Measurements from ENCODE around the gene AXIN1. TPM values are rescaled to one million over a fixed set of nuclear protein-coding genes. Genes with fewer than 3 reads are reported as not detected.

Gene AXIN1
- total and polyA plus RNA-seq, 8 donors = 11.7 to 69.2 (median 17.4) TPM

DNA sequence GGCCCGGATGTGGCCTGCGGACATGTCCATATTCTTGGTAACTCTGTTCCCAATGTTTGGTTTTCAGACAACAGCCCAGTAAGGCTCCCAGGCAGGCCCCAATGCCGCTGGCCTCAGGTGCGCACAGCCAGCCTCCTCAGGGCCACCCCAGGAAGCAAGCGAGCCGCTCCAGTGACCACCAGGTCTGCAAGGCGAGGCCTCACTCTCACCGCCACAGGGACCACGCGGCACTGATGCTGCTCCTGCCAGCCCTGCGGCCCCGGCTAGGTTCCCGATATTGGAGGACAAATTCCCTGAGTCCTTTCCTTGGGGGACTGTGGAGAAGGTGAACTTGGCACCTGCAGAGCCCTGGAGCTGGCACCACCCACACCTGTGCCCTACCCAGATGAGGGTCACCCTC, 50.6 kb downstream of the AXIN1 start:
- H3K4me1 ChIP-seq = no peaks in the 10 kb centered on the region
- 93 to 96% (median 95%) methylated on average over 4 to 13 of the region's 13 CpGs for WGBS, 5 donors
- H3K27ac ChIP-seq = no peak overlapping the region
- H3K9me3 ChIP-seq = no peaks in the 10 kb centered on the region
- no peak for DNase-seq
- H3K27me3 ChIP-seq = no peaks in the 10 kb centered on the region
- H3K36me3 ChIP-seq = peaks cover 20 to 90% (median 77%) of the 10 kb centered on the region in 4 donors
- intact Hi-C loops (cut with DNase I; ENCODE audit: low total_unique reads) = no loop called here
- no peak overlapping the region for H3K4me3 ChIP-seq
- TF ChIP-seq EP300 (IDR thresholded peaks at IDR 0.05) (no peak), POLR2AphosphoS5 (IDR thresholded peaks at IDR 0.05) (no peak), POLR2A (IDR thresholded peaks at IDR 0.05) (no peak)
- TF ChIP-seq, protein P1, sequence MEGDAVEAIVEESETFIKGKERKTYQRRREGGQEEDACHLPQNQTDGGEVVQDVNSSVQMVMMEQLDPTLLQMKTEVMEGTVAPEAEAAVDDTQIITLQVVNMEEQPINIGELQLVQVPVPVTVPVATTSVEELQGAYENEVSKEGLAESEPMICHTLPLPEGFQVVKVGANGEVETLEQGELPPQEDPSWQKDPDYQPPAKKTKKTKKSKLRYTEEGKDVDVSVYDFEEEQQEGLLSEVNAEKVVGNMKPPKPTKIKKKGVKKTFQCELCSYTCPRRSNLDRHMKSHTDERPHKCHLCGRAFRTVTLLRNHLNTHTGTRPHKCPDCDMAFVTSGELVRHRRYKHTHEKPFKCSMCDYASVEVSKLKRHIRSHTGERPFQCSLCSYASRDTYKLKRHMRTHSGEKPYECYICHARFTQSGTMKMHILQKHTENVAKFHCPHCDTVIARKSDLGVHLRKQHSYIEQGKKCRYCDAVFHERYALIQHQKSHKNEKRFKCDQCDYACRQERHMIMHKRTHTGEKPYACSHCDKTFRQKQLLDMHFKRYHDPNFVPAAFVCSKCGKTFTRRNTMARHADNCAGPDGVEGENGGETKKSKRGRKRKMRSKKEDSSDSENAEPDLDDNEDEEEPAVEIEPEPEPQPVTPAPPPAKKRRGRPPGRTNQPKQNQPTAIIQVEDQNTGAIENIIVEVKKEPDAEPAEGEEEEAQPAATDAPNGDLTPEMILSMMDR (IDR thresholded peaks at IDR 0.05) = no peak

DNA sequence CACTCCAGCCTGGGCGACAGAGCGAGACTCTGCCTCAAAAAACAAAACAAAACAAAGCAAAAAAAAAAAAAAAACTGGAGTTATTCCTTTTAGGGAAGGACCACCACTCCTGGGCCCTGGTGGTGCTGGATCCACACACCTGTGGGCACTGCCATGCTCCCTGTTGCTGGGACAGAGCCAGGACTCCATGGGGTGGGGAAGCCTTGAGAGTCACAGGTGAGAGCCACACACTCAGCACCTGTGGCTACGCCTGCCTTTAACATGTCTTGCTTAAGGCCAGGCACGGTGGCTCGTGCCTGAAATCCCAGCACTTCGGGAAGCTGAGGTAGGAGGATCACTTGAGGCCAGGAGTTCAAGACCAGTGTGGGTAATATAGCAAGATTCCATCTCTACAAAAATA, 51.3 kb downstream of the AXIN1 start:
- no peak for DNase-seq
- H3K4me1 ChIP-seq = no peaks in the 10 kb centered on the region
- no peak overlapping the region for H3K4me3 ChIP-seq
- no peaks in the 10 kb centered on the region for H3K27me3 ChIP-seq
- H3K9me3 ChIP-seq = no peaks in the 10 kb centered on the region
- intact Hi-C loops (cut with DNase I; ENCODE audit: low total_unique reads) = no loop called here
- no peak overlapping the region for H3K27ac ChIP-seq
- TF ChIP-seq POLR2AphosphoS5 (IDR thresholded peaks at IDR 0.05) = no peak
- TF ChIP-seq, protein P1 (IDR thresholded peaks at IDR 0.05) = no peak
- TF ChIP-seq POLR2A (IDR thresholded peaks at IDR 0.05) = no peak
- TF ChIP-seq EP300 (IDR thresholded peaks at IDR 0.05) = no peak
- 92 to 96% (median 94%) methylated on average over 6 of the region's 6 CpGs for WGBS, 5 donors
- peaks cover 20 to 90% (median 77%) of the 10 kb centered on the region in 4 donors for H3K36me3 ChIP-seq

DNA sequence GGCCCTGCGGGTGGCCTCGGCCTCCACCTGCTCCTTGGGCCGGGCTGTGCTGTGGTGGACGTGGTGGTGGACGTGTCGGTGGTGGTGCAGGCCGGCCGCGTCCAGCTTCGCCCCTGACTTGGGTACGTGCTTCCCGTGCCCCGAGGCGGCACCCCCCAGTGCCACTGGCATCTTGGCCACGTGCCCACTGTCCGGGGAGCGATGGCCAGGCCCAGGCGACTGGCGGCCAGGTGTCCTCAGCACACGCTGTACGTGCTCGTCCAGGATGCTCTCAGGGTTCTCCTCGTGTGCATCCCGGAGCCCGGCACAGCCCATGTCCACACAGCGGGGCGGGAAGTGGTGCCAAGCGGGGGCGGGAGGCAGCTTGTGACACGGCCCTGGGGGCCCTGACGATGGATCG, 54.7 kb downstream of the AXIN1 start:
- peaks cover 22 to 78% (median 69%) of the 10 kb centered on the region in 4 donors for H3K36me3 ChIP-seq
- 91 to 96% (median 94%) methylated on average over 24 to 32 of the region's 32 CpGs for WGBS, 5 donors

DNA sequence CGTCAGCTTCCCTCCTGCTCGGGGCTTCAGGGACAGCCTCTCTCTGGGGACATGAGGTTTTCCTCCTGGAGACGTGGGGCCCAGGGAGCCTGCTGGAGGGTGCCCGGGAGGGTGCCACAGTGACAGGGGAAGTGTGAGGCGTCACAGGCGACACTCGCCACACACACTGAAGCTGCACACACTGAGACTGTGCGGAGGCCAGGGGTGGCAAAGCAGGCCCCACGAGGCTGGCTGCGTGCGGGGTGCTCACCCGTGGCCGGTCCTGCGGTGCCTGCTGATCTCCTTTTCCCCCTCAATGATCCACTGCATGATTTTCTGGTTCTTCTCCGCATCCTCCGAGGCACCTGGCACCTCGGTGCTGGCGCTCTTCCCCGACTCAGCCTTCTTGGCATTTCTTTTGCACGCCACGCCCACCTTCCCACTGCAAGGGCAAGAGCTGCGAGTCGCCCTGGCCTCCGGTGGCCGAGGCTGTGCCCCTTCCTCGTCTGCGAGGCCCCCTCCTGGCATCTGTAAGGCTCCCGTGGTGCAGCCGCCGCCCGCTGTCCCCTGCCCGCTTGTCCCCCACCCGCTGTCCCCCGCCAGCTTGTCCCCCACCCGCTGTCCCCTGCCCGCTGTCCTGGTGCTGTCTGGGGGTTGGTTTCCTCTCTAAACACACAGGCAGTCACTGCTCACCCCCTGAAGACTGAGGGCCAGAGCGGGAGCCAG, 55.6 kb downstream of the AXIN1 start:
- H3K4me3 ChIP-seq = no peak overlapping the region
- peaks cover 24 to 78% (median 69%) of the 10 kb centered on the region in 4 donors for H3K36me3 ChIP-seq
- H3K9me3 ChIP-seq = no peaks in the 10 kb centered on the region
- no peak for DNase-seq
- TF ChIP-seq POLR2A (IDR thresholded peaks at IDR 0.05) (no peak), POLR2AphosphoS5 (IDR thresholded peaks at IDR 0.05) (no peak), EP300 (IDR thresholded peaks at IDR 0.05) (no peak)
- 78 to 86% (median 85%) methylated on average over 29 to 37 of the region's 37 CpGs for WGBS, 5 donors
- H3K27ac ChIP-seq = no peak overlapping the region
- H3K27me3 ChIP-seq = no peaks in the 10 kb centered on the region
- intact Hi-C loops (cut with DNase I; ENCODE audit: low total_unique reads) = no loop called here
- H3K4me1 ChIP-seq = no peaks in the 10 kb centered on the region

More for the DNA sequence above, 54.7 kb downstream of the AXIN1 start:
- TF ChIP-seq EP300 (IDR thresholded peaks at IDR 0.05) = no peak
- no peak for TF ChIP-seq POLR2A (IDR thresholded peaks at IDR 0.05)
- TF ChIP-seq, protein P1 (IDR thresholded peaks at IDR 0.05) = no peak
- TF ChIP-seq POLR2AphosphoS5 (IDR thresholded peaks at IDR 0.05) = no peak
- Histone ChIP-seq H3K27me3 (no peaks in the 10 kb centered on the region), H3K9me3 (no peaks in the 10 kb centered on the region), H3K4me3 (no peak overlapping the region), H3K27ac (no peak overlapping the region), H3K4me1 (no peaks in the 10 kb centered on the region)
- no peak for DNase-seq
- intact Hi-C loops (cut with DNase I; ENCODE audit: low total_unique reads) = no loop called here

DNA sequence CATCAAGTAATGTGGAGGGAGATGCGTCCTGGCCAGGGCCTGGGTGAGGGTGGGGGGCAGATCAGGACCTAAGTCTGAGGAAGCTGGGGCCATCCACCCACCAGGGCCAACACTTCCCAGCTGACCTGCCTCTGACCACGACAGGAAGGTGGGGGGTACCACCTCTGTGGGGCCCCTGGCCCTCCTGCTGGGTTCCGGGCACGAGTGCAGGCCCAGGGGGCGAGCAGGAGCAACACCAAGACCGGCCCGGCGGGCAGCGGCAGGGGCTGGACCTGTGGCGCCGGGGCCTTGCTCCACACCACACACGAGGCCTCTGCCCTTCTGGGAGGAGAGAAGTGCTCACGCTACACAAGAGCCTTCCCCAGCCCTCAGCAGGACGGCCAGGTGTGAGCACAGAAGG, 56.2 kb downstream of the AXIN1 start:
- Histone ChIP-seq H3K4me3 (no peak overlapping the region), H3K4me1 (no peaks in the 10 kb centered on the region), H3K27me3 (no peaks in the 10 kb centered on the region), H3K36me3 (peaks cover 31 to 78% (median 70%) of the 10 kb centered on the region in 4 donors), H3K27ac (no peak overlapping the region), H3K9me3 (no peaks in the 10 kb centered on the region)
- intact Hi-C loops (cut with DNase I; ENCODE audit: low total_unique reads) = no loop called here
- no peak for DNase-seq
- 94 to 100% (median 94%) methylated on average over 2 to 14 of the region's 14 CpGs for WGBS, 5 donors
- TF ChIP-seq POLR2AphosphoS5 (IDR thresholded peaks at IDR 0.05) (no peak), EP300 (IDR thresholded peaks at IDR 0.05) (no peak), POLR2A (IDR thresholded peaks at IDR 0.05) (no peak)
- TF ChIP-seq, protein P1 (IDR thresholded peaks at IDR 0.05) = no peak
